Mesendoderm (in vitro differentiated cells): ENCODE measurements around the gene CSK. TPM values are rescaled to one million over a fixed set of nuclear protein-coding genes. Genes with fewer than 3 reads are reported as not detected.

Experiments
- DNase-seq: peaks from one replicate; pipeline ENCODE4 v3.0.0; 2013
- H2AK5ac ChIP-seq: 2 replicates; pipeline ENCODE4 v1.6.1; 2013; ENCODE audit warnings: low read length, inconsistent platforms
- H2BK120ac ChIP-seq: 2 replicates; pipeline ENCODE4 v1.6.1; 2013; ENCODE audit warnings: low read depth, mild to moderate bottlenecking, low read length, moderate library complexity, mixed read lengths
- H2BK15ac ChIP-seq: replicated peaks from 2 replicates; pipeline ENCODE4 v1.6.1; 2013; ENCODE audit warnings: low read depth, mild to moderate bottlenecking, moderate library complexity
- H2BK5ac ChIP-seq: 2 replicates; pipeline ENCODE4 v1.6.1; 2013; ENCODE audit warnings: low read length, inconsistent platforms
- H3K18ac ChIP-seq: 2 replicates; pipeline ENCODE4 v1.6.1; 2013; ENCODE audit warnings: mild to moderate bottlenecking, low read length, mixed read lengths
- H3K23ac ChIP-seq: one replicate; pipeline ENCODE4 v1.6.1; 2013; ENCODE audit warnings: low read length
- H3K27ac ChIP-seq: 2 replicates; pipeline ENCODE4 v1.5.1; 2013; ENCODE audit warnings: low read depth, mild to moderate bottlenecking, inconsistent platforms, low read length, moderate library complexity
- H3K27me3 ChIP-seq: 2 replicates; pipeline ENCODE4 v1.6.1; 2013; ENCODE audit warnings: low read length, control low read depth, mild to moderate bottlenecking, inconsistent platforms; ENCODE audit not compliant: insufficient read depth, poor library complexity
- H3K36me3 ChIP-seq: 2 replicates; pipeline ENCODE4 v1.6.1; 2013; ENCODE audit warnings: low read length, inconsistent platforms; ENCODE audit not compliant: control insufficient read depth, insufficient read depth
- H3K4ac ChIP-seq: one replicate; pipeline ENCODE4 v1.6.1; 2013; ENCODE audit warnings: low read depth, mild to moderate bottlenecking, low read length, moderate library complexity
- H3K4me1 ChIP-seq: 2 replicates; pipeline ENCODE4 v1.6.1; 2013; ENCODE audit warnings: low read depth, low read length, inconsistent platforms; ENCODE audit not compliant: control insufficient read depth
- H3K4me2 ChIP-seq: 2 replicates; pipeline ENCODE4 v1.6.1; 2013; ENCODE audit warnings: low read length
- H3K4me3 ChIP-seq: 2 replicates; pipeline ENCODE4 v1.5.1; 2013; ENCODE audit warnings: mild to moderate bottlenecking, low read length
- H3K56ac ChIP-seq: one replicate; pipeline ENCODE4 v1.6.1; 2013; ENCODE audit warnings: low read length
- H3K79me1 ChIP-seq: 2 replicates; pipeline ENCODE4 v1.6.1; 2013; ENCODE audit warnings: low read length, inconsistent platforms
- H3K79me2 ChIP-seq: 2 replicates; pipeline ENCODE4 v1.6.1; 2013; ENCODE audit warnings: mild to moderate bottlenecking, low read length; ENCODE audit not compliant: control insufficient read depth, insufficient read depth
- H3K9ac ChIP-seq: 2 replicates; pipeline ENCODE4 v1.6.1; 2013; ENCODE audit warnings: low read length, inconsistent platforms
- H4K5ac ChIP-seq: one replicate; pipeline ENCODE4 v1.6.1; 2013; ENCODE audit warnings: low read length
- H4K8ac ChIP-seq: one replicate; pipeline ENCODE4 v1.6.1; 2013; ENCODE audit warnings: low read depth, mild to moderate bottlenecking, control low read depth, low read length, moderate library complexity
- whole genome bisulfite sequencing: extraction: QIAGEN DNeasy Blood & Tissue Kit; methylation state at CpG from one replicate; pipeline ENCODE4 v1.1.7; 2013; ENCODE audit warnings: low lambda C conversion rate, missing lambda C conversion rate; ENCODE audit not compliant: insufficient coverage; ENCODE audit errors: extremely low coverage; 5-methylcytosine and 5-hydroxymethylcytosine counted together
- small RNA-seq: library from polyadenylated mRNA; stranded (forward); fragments of <200 nt; extraction: miRNeasy Mini kit (QIAGEN cat#:217004); gene quantifications from one replicate; pipeline ENCODE3, GENCODE V24; 2013; ENCODE audit not compliant: insufficient read depth

Gene CSK

GRCh38 chr15:74850393-74850792 is 68.5 kb downstream of the CSK start:
- Histone ChIP-seq H3K27ac (no peak overlapping the region), H4K5ac (no peak overlapping the region), H3K79me2 (no peaks in the 10 kb centered on the region), H3K4me3 (no peak overlapping the region), H3K9ac (no peak overlapping the region), H3K36me3 (peaks cover 1% of the 10 kb centered on the region), H2AK5ac (no peak overlapping the region), H3K79me1 (no peaks in the 10 kb centered on the region), H2BK15ac (no peak overlapping the region), H2BK5ac (no peak overlapping the region), H4K8ac (no peak overlapping the region), H2BK120ac (no peak overlapping the region), H3K27me3 (no peaks in the 10 kb centered on the region), H3K4me1 (no peaks in the 10 kb centered on the region), H3K4ac (no peak overlapping the region), H3K18ac (no peak overlapping the region), H3K56ac (no peak overlapping the region), H3K4me2 (no peak overlapping the region), H3K23ac (no peak overlapping the region)
- WGBS = no CpG with 5 or more reads among the region's 4 CpGs
- DNase-seq = no peak

GRCh38 chr15:74851960-74852359 is 70.1 kb downstream of the CSK start:
- H3K4me2 ChIP-seq = no peak overlapping the region
- H4K8ac ChIP-seq = no peak overlapping the region
- no peak for DNase-seq
- H3K9ac ChIP-seq = no peak overlapping the region
- no peak overlapping the region for H4K5ac ChIP-seq
- H3K36me3 ChIP-seq = peaks cover 1% of the 10 kb centered on the region
- no peaks in the 10 kb centered on the region for H3K79me1 ChIP-seq
- H3K27ac ChIP-seq = no peak overlapping the region
- no peak overlapping the region for H3K56ac ChIP-seq
- no peak overlapping the region for H3K23ac ChIP-seq
- no peaks in the 10 kb centered on the region for H3K27me3 ChIP-seq
- no peak overlapping the region for H2BK15ac ChIP-seq
- H2BK5ac ChIP-seq = no peak overlapping the region
- no CpG with 5 or more reads among the region's 7 CpGs for WGBS
- no peak overlapping the region for H3K18ac ChIP-seq
- no peaks in the 10 kb centered on the region for H3K4me1 ChIP-seq
- H2AK5ac ChIP-seq = no peak overlapping the region
- no peak overlapping the region for H3K4me3 ChIP-seq
- no peak overlapping the region for H2BK120ac ChIP-seq
- no peaks in the 10 kb centered on the region for H3K79me2 ChIP-seq
- H3K4ac ChIP-seq = no peak overlapping the region

Small RNAs within 50 kb of the gene (small RNA-seq; reads per million reads assigned to genes)
- not detected for gene CPLX3
- not detected for gene MIR4513
- gene MIR6882 = 3.6 reads per million, percentile 56 among the genes with 10 or more reads in this experiment
